HG03025 (cell line): ENCODE data around the gene ADI1.
"Not testable (repeated sequence)": the region's sequence is repeated elsewhere in the genome, so short reads cannot be mapped to it uniquely, and the experiment has no call there.

Source experiments
- ATAC-seq: cut with Tn5 transposase; IDR thresholded peaks from one replicate; pipeline ENCODE4 v1.9.1; 2021; ENCODE audit warnings: mild to moderate bottlenecking, moderate library complexity; ENCODE audit not compliant: unreplicated experiment, low FRiP score

Gene ADI1

DNA sequence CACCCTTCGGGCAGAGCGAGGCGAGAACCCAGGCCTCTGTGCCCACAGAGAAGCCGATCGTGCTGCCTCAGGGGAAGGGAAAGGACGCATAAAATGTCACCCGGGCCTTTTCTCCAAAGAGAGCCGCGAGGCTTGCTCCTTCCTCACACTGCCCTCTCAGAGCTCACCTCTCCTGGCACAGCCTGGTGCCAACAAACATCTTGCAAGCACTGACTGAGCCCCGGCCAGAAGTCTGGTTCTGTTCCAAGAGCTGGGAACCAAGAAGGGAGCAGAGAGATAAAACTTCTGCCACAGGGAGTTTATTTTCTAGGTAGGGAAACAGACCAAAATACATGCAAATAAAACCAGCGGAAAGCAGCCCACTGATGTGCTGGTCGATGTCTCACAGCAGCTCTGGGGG lies 13.6 kb upstream of the ADI1 start:
- ATAC-seq = no peak

DNA sequence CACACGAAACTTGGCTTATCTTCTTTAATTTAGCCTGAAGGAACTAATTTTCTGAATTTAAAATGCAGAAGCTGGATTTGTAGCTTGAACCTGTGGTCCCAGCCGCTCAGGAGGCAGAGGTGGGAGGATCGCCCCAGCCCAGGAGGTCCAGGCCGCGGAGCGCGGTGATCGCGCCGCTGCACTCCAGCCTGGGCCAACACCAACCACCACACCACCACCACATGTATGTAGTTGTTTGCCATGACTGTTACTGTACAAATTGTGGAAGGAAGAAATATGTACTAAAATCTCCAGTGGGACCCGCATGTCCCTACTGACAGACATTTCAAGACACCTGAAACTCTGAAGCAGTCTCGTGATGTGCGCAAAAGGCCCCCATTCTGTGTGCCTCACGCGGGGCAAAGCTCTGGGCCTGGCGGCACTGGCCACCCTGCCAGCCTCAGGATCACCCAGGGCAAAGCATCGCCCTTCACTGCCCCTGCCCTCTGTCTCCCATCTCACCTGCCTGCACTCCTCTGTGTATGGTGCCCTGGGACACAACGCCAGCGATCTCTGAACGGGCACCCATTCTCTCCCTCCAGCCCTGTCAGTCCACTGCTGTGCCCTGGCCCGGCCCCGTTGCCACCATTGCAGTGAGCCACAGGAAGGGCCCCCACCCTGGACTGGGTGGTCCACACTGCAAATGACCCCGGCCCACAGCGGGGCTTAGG lies 10.1 kb upstream of the ADI1 start:
- no peak for ATAC-seq

DNA sequence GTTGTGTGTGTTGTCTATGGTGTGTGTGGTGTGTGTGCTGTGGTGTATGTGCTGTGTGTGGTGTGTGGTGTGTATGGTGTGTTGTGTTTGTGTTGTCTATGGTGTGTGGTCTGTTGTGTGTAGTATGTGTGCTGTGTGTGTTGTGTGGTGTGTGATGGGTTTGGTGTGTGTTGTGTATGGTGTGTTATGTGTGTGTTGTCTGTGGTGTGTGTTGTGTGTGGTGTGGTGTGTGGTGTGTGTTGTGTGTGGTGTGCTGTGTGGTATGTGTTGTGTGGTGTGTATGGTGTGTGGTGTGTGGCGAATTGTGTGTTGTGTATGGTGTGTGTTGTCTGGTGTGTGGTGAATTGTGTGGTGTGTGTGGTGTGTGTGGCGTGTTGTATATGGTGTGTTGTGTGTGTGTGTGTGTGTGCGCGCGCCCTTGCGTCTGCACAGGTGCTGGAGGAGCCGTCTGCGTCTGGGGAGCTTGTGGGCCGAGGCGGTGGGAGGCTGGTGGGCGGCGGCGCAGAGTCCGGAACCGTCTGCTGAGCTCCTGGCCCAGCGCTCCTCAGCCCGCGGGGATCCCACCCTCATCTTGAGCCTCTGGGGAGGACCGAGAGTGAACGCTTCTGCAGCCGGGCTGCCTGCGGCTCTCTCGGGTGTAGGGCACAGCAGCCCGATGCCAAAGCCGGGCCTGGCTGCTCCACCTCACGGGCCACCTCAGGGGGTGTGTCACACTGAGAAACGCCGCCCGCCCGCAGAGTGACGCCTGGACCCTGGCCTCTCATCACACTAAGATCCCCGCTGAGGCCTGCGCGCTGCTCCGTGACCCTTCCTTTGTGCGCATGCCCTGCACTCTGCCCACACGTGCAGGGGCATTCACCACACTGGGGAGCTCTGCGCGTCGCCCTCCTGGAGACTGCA lies 8.8 kb upstream of the ADI1 start:
- ATAC-seq = no peak

DNA sequence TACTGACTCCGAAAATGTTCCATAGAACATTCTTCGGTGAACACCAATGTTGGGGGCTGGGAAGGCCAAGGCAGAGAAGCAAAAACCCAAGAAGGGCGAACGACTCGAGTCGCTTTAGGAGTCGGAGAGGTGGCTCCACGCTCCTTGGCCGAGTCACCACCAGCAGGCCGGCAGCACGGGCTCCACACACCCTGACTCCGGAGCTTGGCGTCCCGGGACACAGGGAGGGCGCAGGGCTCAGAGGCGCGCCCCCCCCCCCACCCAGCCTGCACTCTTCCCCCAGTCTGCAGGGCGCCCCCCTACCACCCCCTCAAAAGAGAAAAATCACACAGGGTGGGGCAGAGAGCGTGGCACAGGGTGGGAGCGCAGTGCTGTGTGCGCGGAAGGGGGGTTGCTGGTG lies 7.5 kb upstream of the ADI1 start:
- no peak for ATAC-seq

DNA sequence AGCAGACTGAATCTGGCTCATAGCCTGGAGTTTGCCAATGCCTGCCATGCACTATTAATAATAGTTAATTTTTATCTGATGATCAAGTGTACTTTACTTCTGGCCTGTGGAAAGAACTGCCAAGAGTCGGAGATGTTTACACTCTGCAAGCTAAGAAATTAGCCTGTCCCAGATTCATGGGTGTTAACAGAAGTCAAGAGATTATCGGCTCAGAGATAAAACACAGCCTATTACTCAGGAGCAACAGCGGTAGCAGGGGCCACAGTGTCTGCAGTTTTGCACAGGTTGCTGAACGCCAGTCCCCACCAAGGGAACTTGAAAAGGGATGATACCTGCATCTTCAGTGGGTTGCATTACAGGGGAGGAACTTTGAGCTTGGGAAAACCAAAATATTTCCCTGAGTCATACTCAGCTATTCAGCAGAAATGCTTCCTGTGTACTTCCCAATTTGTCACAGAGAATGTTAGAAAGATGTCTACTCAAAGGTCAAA lies 4.3 kb upstream of the ADI1 start:
- ATAC-seq = no peak

DNA sequence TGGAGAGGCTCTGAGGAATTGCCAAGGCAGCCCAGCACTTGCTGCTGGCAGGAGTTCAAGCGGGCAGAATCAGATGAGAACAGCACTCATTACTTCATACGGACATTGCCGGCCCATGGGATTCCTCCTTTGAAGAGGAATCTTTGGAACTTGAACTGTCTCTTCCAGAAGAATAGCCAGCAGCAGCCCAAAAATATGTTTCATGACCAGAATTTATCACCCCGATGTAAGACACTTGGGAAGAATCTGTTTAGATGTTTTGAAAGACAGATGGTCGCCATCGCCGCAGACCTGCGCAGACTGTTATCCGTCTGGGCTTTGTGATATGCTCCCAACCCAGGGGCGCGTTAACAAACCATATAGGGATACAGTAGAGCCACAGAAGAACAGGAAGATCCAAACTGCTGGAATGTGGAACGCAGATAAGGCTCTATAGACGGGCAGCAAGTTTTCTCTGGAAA lies 3.7 kb upstream of the ADI1 start:
- ATAC-seq = no peak

DNA sequence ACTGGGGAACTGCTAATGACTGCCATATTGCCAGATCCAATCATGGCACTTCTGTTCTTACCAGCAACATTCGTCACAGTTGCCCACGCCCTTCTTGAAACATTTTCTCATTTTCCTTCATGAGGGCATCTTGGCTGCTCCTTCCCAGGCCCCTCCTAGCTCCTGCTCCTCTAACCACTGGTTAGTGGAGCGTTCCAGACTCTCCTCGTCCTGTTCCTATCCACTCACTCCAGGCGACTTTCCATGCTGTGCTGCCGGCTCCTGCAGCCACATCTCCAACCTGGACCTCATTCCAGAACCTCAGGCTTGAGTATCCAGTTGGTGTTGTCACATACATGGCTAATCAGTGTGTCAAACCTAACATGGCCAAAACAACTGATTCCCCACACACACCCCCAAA lies 1.3 kb upstream of the ADI1 start:
- ATAC-seq = no peak

DNA sequence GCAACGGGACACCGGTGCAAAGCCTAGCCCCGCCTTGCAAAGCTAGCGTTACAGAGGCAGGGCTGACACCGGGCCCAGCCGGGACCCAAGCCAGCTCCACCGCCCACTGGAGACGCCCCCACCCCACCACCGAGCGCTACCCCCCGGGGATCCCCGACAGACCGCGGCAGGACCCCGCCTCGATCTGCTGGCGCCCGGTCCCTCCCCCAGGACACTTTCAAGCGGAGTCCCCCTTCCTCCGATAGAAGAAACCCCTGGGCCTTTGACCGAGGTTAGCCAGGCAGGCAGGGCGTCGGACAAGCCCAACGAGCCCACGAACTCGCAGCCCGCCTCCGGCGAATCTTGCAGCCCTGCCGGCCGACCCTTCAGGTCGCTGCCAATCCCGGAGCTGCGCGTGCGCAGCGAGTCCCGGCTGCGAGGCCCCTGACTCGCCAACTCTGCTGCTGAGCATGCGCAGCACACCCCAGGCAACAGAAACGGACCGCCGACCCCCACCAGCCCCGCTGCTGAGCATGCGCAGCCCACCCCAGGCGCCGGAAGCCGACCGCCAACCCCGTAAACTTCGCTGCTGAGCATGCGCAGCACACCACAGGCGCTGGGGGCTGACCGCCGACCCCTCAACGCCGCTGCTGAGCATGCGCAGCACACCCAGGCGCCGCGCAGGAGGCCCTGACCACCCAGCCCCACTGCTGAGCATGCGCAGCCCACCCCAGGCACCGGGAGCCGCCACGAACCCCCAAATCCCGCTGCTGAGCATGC lies 656 bp downstream of the ADI1 start:
- ATAC-seq = peak; percentile 74

DNA sequence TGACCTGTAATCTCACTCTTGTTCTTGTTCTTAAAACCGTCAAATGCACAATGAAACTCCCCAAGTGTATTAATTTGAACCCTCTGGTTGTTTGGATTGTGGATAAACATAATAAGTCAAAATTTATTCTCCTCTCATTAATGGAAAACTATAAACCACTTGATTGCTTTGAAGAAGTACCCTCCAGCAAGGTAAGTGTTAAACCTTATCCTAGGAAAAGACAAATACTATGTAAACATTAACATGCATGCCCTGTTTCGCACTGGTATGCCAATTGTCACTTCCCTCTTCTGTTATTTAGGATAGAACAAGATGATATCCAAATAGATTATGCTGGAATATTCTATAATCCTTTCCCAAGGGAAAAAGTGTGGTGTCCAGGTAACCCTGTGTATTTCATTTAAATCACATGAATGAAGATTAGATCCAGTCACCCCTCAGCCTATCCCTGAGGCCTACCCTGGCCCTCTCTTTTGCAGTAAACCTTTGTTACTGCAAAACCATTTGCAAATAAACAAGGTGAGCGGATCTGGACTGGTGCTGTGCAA lies 1.3 kb downstream of the ADI1 start:
- ATAC-seq = no peak

DNA sequence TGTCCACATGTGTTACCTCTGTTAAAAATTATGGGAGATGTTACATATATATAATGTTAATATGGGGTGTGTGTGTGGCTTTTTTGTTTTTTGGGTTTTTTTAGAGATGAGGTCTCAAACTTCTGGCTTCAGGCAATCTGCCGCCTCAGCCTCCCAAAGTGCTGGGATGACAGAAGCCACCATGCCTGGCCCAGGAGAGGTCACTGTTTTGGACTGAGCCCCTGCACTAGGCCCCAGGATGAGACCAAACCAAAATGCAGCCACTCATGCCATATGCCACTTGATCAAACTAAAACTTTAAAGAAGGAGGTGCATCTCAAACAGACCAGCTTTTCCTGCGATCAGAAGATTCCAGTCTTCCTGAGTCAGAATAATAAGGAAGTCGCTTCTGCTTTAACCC lies 2.5 kb downstream of the ADI1 start:
- ATAC-seq = no peak

DNA sequence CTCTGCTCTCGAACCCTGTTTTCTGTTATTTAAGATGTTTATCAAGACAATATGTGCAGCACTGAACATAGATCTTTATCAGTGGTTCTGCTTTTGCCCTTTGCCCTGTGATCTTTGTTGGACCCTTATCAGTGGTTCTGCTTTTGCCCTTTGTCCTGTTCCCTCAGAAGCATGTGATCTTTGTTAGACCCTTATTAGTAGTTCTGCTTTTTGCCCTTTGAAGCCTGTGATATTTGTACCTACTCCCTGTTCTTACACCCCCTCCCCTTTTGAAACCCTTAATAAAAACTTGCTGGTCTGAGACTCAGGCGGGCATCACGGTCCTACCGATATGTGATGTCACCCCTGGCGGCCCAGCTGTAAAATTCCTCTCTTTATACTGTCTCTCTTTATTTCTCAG lies 3.9 kb downstream of the ADI1 start:
- ATAC-seq = not testable (repeated sequence)

DNA sequence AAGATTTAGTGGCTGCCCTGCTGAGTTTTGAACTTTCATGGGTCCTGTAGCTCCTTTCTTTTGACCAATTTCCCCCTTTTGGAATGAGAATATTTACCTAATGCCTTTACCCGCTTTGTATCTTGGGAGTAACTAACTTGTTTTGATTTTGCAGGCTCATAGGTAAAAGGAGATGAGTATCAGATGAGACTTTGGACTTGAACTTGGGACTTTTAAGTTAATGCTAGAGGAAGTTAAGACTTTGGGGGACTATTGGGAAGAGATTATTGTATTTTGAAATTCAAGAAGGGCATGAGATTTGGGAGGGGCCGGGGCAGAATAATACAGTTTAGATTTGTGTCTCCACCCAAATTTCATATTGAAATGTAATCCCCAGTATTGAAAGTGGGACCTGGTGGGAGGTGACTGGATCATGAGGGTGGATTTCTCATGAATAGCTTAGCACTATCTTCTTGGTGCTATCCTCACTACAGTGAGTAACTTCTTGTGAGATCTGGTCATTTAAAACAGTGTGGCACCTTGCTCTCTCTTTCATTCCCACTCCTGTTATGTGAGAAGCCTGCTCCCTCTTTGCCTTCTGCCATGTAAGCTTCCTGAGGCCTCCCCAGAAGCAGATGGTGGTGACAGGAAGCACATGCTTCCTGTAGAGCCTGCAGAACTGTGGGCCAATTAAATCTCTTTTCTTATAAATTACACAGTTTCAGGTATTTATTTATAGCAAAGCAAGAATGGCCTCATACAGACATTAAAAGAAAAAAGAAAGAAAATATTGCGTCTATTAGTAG lies 6.1 kb downstream of the ADI1 start:
- no peak for ATAC-seq

DNA sequence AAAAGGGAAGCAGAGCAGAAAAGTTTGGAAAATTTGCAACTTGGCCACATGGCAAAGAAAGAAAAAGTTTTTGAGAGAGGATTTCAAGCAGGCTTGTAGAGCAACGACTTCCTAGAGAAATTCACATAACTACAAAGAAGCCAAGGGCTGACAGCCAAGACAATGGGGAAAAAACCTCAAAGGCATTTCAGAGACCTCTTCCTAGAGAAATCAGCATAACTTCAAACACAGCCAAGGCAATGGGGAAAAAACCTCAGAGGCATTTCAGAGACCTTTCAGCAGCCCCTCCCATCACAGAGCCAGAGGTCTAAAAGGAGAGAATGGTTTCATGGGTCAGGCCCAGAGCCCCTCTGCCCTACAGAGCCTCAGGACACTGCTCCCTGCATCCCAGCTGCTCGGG lies 7.2 kb downstream of the ADI1 start:
- no peak for ATAC-seq

DNA sequence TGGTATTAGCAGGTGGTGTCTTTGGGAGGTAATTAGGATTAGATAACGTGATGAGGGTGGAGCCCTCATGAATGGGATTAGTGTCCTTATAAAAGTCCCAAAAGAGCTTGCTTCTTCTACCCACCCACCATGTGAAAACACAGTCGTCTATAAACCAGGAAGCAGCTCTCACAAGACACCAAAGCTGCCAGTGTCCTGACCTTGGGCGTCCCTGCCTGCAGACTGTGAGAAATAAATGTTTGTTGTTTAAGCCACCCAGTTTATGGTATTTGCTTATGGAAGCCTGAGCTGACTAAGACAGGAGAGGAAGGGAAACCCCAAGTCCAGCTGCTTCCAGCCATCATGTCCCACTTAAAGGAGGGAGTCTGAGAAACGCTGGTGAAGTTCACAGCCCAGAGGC lies 13.6 kb downstream of the ADI1 start:
- ATAC-seq = no peak

DNA sequence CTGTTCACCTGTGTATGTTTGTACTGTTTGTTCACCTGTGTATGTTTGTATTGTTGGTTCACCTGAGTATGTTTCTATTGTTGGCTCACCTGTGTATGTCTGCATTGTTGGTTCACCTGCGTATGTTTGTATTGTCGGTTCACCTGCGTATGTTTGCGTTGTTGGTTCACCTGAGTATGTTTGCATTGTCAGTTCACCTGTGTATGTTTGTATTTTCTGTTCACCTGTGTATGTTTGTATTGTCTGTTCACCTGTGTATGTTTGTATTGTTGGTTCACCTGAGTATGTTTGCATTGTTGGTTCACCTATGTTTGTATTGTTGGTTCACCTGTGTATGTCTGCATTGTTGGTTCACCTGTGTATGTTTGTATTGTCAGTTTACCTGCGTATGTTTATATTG lies 14.6 kb downstream of the ADI1 start:
- ATAC-seq = no peak

DNA sequence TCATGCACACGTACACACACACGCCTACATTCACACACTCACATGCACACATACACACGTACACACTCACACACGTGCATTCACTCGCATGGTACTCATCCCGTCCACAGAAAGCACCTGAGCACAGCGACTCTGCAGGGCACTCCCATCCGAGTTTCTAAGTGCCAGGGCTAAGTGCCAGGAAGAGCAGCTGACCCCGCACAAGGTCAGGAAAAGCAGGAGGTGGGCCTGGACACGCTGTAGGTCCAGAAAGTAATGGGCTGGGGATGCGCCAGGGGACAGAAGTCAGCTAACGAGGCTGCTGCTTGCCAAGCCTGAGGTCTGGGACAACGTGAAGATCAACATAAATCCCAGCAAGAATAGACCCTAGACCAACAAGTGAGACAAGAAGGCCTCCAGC lies 15.8 kb downstream of the ADI1 start:
- no peak for ATAC-seq

DNA sequence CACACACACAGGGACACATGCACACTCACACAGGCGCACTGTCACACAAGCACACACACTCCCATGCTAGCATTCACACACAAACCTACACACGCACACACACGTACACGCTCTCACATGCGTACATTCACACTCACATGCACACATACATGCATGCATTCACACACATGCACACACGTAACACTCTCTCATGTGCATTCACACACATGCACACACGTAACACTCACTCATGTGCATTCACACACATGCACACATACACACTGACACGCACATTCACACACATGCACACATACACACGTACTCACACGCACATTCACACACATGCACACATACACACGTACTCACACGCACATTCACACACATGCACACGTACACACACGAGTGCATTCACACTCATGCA lies 16.3 kb downstream of the ADI1 start:
- ATAC-seq = no peak

DNA sequence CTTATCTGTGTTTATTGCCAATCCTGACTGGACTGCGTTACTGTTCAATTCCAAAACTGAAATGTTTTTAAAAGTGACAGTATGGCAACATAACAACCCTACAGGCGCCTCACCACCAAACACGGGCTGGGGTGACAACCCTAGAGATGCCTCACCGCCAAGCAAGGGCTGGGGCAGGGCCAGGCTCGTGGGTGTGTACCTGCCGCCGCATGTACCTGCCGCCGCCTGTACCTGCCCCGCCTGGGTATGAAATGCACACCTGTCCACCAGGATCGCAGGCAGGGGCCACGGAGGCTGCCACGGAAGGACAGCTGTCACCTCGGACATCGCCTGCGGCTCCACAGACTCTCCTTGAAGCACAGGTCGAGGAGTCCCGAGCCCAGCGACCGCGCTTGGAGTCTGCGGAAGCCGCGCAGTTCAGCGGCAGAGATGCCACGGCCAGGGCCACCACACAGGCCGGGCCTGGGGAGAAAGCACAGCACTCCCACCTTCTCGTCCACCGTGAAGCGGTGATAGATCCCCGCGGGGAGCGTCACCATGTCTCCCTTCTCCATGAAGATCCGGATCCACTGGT lies 18.9 kb downstream of the ADI1 start:
- ATAC-seq = no peak

DNA sequence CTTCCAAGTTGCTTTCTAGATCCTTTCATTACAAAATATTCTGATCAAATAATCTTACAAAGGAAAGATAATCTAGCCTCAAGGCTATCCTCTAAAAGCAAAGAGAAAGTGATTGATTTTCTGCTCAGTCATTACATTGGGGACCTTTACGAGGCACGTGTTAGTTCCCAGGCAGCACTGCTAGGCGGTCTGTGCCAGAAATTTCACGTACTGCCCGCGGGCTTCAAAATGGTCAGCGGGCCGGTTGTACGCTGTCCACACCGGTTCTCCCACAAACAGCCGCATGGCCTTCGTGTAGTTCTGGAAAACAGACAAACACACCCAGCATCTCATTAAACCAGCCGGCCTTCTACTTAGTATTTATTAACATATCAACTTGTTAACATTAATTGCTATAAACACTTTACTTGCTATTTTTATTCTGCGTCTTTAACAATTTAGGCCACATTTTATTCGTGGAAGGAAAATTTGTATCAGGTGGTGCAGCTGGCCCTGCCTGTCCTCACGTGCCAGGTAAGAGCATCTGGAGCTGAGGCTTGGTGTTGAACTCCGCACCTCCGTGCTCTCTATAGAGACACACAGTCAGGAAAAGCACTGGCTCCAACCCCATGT lies 20.4 kb downstream of the ADI1 start:
- ATAC-seq = no peak
